Right renal pelvis (tissue), 4 donors: ENCODE results near the gene ATAD2B. TPM values are rescaled to one million over a fixed set of nuclear protein-coding genes. Genes with fewer than 3 reads are reported as not detected.
"Not testable (repeated sequence)": the region's sequence is repeated elsewhere in the genome, so short reads cannot be mapped to it uniquely, and the experiment has no call there.

Source experiments
- DNase-seq, 4 donors: peaks; one replicate each; pipeline ENCODE4 v3.0.0-alpha.2; 2013; ENCODE audit warnings: low read depth in 4 of 4, low spot score in 3 of 4, missing footprints in 1 of 4
- polyA plus RNA-seq, 4 donors: library from polyadenylated mRNA; unstranded; fragments of 120-200 nt; gene quantifications; one replicate each; pipeline ENCODE4 v1.2.1, GENCODE V29; 2013; ENCODE audit not compliant: insufficient read length in 4 of 4

The ATAD2B gene
- polyA plus RNA-seq, 4 donors, result 20.0 to 24.1 (median 20.4) TPM

DNA sequence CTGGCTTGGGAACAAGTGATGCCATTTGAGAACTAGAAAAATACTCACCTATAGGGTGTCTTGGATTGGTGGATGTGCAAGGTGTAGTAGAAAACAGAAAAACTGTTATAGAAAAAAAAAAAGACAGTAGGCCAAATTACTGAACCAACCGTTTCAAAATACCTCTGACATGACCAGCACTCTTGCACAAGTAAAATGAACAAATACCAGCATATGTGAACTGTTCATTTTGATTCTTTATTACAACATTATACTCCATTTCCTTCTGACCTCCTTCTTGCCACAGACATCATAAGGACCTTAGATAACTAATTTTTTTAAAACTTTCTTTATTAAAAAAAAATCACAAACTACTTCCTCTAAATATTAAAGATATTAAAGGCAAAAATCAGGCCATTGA is 125.5 kb downstream of the ATAD2B start:
- no peak for DNase-seq

DNA sequence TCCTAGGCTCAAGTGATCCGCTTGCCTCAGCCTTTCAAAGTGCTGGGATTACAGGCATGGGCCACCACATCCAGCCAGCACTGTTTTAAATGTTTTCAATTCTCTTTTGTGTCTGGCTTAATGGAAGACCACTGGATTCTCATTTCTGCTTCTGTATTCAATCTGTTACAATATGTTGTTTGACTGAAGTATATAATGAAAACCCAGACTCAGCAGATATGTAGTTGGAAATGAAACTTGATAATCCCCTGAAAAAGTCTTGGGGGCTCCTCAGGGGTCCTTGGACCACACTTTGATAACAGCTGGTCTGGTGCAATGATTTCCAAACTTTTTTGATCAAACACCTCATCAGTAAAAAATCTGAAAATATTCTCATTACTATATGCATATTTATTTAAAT is 132.7 kb downstream of the ATAD2B start:
- DNase-seq, result no peak

DNA sequence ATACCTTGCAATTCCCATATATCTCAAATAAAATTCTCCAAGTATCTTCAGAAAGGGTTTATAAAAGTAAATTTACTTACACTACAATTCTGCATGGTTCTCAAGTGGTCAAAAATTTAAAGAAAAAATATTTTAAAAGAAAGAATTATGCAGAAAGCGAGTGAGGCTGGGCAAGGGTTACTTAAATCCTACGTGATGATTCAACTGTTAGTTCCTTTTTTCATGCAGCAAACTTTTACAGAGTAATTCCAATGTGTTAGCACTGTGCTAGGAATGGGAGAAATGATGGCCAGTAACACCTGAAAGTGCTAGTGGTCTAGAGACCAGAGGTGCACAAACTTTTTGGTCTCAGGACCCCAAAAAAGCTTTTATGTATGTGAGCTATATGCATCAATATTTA is 133.4 kb downstream of the ATAD2B start:
- DNase-seq, result no peak

DNA sequence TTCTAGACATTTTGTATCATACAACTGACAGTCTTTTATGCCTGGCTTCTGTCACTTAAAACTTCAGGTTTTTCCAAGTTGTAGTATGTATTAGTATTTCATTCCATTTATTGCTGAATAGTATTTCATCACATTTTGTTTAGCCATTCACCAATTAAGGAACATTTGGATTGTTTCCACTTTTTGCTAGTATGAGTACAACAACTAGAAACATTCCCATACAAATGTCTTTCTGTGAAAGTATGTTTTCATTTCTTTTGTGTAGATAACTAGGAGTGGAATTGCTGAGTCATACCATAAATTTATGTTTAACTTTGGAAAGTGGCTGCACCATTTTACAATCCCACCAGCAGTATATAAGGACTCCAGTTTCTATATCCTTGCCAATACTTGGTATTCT is 135.9 kb downstream of the ATAD2B start:
- DNase-seq, result no peak

DNA sequence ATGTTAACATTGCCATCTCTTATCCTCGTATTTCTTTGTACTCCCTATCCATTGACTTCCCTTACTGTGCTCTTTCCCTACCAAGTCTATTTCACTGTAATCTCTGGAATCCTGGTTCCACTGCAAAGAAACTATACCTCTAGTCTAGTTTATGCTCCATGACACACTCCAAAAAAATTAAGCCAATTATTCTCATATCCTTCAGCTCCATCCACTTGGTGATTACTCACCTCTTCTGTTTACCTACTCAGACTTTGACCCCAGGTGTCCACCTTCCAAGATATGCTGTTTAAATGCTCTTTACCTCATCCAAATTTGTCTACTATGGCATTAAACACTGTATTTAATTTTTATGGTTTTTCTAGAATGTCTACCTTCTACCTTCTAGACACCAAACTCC is 137.9 kb downstream of the ATAD2B start:
- no peak for DNase-seq

DNA sequence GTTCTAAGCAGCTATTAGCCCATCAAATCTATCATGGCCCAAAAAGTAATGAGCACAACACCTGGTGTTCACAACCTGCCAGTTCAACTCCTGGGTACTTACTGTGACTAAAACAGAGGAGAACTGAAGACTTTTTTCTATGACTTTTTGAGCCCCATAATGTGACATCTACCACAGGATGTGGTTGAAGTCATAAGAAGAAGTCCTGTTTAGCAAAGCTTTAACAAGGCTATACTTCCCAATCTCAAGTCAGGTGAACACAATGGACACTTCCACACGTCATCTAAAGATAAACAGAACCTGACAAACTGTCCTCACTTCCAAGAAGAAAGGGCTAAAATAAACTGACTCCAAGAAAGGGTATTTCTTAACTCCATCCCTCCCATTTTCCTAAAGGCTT is 138.8 kb downstream of the ATAD2B start:
- no peak for DNase-seq

DNA sequence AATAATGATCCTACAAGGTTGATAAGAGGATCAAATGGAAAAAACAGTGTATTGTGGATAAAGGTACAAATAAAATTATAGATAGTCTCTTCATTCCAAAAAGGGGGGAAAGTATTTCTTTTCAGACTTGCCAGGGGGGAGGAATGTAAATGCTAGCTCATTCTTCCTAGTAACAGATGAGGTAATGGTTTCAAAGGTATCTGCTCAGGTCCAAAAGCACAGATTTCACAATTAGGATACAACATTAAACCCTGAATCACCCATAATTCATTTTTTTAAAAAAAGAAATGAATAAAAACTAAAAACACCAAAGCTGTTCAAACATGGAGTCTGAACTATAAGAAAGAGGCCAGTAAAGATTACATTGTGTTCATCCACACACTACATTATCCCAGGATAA is 142.0 kb downstream of the ATAD2B start:
- DNase-seq, result no peak

DNA sequence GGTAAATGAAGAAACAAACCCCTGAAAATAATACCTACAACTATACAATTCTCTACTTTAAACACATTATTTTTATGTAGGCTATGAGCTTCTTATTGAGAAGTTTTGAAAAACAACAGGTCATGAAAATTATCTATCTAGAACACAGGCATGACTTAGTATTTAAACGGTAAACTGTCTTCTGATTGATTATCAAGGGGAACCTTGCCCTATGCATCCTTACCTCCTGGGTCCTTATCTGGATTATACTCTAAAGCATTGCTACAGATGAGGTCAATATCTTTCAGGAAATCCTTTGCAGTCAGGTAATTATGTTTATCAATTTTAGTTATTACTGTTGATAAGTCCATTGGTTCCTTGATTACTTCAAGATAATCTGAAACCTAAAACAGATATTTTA is 144.3 kb downstream of the ATAD2B start:
- DNase-seq, result no peak

DNA sequence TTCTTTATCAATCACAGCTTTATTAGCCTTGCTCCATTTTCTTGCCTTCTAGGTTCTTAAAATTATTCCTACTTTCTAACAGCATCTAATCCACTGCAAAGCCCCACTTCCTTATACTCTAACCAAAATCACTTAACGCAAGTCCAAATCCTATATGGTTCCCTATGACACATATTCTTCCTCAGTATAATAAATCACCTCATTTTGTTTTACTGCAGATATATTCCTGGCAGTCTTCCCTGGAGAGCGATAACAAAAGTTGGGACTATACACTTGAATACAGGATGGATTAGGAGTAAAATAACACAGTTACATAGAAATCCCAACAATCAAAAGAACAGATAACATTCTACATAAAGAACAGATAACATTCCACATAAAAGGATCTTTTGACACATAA is 144.8 kb downstream of the ATAD2B start:
- no peak for DNase-seq

DNA sequence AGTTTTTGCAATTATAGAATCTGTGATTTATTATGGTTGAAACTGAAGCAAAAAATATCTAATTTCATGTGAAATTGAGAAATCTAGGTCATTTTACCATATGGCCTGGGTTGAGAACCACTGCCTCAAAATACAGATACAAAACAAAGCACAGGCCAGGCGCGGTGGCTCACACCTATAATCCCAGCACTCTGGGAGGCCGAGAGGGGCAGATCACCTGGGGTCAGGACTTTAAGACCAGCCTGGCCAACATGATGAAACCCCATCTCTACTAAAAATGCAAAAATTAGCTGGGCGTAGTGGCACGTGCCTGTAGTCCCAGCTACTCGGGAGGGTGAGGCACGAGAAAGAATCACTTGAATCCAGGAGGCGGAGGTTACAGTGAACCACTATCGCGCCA is 146.5 kb downstream of the ATAD2B start:
- DNase-seq, result not testable (repeated sequence)

DNA sequence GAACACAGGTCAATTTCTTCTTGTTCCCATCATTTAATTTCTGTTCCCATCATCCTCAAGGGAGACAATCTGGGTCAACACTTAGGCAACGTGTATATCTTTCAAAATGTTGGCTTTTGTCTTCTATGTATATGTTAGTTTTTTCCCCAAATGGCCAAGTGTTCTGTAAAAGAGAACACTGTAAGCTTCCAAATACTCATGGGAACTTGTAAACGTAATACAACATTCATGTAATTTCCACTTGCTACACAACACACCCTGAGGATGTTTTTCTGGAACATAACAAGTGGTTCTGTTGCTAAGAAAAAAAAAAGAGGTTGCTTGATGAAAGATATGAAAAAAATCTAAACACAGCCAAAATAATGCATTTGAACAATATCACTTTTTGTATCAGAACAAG is 149.1 kb downstream of the ATAD2B start:
- DNase-seq, result no peak

DNA sequence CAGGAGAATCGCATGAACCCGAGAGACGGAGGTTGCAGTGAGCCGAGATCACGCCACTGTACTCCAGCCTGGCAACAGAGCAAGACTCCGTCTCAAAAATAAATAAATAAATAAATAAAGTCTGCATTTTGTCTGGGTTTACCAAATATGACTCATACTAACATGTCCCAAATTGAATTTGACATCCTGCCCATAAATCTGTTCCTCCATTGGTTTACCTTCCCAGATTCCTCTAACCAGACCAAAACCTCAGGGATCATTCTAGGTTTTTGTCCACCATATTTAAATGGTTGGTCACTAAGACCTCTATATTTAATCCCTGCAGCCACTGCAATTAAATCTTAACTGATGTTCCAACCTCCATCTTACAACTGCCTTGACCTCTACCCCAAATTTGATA is 150.9 kb downstream of the ATAD2B start:
- no peak for DNase-seq

DNA sequence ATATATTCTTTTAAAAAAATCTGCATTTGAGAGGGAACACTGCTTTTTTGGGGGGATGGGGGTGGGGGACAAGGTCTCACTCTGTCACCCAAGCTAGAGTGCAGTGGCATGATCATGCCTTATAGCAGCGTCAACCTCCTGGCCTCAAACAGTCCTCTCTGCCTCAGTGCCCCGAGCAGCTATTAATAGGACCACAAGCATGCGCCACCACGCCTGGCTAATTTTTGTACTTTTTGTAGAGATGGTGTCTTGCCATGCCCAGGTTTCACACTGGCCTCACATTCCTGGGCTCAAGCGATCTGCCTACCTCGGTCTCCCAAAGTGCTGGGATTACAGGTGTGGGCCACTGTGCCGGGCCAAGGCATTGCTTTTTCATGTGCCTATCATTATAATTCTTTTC is 154.2 kb downstream of the ATAD2B start:
- no peak for DNase-seq

DNA sequence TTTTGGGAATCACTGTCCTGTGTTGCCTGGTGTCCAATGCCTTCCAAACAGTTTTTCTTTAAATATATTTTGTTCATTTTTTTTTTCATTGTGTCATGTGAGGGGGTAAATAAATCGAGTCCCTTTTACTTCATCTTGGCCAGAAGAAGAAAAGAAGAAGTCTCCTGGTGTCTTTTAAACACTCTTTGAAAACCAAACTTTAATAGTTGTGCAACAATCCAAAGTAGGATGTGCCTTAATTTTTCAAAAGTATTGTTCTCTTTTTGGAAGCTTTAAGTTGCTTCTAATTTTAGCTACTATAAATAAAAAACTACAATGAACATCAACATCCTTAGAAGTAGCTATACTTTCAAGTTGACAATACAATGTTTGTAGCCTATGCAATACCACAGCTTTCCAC is 154.9 kb downstream of the ATAD2B start:
- no peak for DNase-seq

DNA sequence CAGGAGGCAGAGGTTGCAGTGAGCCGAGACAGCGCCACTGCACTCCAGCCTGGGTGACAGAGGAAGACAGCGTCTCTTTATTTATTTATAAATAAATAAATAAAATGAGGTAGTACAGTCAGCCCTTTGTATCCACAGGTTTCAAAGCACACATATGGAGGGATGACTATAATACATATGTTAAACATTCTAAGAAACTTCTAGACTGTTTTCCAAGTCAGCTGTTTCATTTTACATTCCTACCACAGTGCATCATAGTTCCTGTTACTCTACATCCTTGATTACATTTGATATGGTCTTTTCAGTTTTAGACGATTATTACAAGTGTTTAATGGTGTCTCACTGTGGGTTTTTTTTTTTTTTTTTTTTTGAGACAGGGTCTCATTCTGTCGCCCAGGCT is 157.6 kb downstream of the ATAD2B start:
- no peak for DNase-seq

DNA sequence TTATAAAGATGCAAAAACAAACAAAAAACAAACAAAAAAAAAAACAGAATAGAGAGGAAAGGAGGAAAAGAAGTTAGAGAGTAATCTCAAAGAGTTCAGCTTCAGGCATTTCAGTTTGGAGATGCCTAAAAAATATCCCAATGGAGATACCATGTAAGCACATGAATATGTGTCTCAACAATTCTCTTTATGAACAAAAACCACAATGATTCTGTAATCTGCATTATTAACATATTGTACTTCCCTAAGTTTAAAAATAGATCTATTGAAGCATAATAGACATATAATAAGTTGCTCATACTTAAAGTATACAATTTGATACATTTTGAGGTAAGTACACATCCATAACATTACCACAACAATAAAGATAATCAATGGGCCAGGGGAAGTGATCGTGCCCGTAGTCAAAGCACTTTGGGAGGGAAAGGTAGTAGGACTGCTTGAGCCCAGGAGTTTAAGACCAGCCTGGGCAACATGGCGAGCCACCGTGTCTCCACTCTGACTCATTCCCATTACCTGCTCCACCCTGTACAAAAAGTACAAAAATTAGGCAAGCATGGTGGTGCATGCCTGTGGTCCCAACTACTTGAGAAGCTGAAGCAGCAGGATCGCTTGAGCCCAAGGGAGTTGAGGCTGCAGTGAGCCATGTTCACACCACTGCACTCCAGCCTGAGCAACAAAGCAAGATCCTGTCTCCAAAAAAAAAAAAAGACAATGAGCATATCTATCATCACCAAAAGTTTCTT is 158.9 kb downstream of the ATAD2B start:
- no peak for DNase-seq

DNA sequence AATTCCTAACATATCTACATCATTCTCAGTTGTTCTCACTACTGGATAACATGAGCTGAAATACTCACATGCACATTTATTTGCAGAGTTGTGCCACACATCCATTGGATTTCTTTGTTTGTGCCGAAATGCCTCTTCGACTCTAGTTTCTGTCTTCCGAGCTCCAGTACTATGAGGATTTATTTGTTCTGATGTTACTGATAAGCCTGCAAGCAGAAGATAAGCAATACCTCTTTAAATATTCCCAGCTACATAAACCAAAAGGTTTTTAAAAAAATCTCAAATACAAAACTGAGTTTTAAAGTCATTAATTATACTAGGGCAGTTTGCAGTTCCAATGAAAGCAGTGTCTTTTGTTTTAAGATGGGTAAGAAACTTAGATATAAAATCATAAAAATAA is 164.8 kb downstream of the ATAD2B start:
- no peak for DNase-seq

DNA sequence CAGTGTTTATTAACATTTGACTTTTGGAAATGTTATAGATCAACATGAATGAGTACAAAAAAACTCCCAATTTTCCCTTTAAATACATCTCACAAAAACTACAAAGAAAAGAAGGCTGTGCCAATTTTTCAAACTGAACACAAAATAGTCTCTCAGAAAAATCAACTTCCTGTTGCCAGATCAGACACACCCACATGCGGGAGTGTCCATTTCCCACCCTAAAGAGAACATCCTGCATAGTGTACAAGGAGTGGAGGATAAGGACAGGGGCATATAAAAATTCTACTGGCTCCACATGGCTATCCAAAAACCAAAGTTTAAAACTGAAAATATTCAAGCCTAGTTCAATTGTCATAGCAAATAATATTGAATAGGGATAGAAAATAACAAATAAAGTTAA is 165.3 kb downstream of the ATAD2B start:
- DNase-seq, result no peak

DNA sequence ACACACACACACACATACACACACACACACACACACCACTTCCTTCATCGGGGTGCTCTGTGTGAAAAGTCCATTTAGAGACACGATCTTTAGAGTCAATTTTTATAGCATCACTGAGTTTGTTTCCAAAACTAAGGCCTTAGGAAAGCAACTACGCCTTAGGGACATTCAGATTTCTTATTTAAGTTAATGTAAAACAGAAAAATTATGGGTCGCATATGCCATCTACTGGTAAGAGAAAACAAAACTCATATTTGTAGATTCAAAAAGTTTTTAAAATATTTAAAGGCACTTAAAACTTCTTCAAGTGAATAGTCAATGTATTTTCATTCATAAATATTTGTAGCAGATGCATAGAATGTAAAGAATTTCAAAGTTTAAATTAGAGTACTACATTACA is 166.2 kb downstream of the ATAD2B start:
- peak; percentile 13 to 34 (median 30) for DNase-seq

DNA sequence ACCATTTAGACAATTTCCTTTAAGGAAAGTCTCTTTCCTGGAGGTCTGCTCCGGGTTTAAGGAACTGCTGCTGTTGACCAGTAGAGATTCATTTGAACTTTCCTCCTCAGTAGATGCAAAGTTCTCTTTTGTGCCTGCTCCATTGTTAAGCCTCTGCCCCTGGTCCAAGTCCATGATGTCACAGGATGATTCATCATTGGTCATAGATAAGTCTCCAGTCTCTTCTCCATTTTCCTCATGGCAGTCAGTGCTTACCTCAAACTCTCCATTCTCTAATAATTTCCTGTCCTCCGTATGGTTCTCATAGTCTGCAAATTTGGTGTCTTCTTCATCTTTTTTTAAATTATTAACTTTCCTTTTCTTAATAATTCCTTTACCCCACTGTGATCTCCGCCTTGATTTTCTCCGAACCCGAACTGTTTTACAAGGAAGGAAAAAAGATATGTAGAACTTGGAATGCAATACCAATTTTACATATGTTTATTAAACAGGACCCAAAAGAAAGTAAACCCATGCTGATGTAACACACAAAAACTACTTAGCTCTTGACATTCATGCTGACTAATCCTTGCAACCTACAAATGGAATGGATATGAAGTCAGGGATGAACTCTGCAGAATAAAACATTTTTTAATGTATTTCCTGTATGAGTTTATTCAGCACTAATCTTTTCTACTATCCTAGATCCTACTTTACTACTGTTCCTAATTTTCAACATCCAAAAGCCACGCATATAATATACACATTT is 169.1 kb downstream of the ATAD2B start:
- DNase-seq, result no peak

DNA sequence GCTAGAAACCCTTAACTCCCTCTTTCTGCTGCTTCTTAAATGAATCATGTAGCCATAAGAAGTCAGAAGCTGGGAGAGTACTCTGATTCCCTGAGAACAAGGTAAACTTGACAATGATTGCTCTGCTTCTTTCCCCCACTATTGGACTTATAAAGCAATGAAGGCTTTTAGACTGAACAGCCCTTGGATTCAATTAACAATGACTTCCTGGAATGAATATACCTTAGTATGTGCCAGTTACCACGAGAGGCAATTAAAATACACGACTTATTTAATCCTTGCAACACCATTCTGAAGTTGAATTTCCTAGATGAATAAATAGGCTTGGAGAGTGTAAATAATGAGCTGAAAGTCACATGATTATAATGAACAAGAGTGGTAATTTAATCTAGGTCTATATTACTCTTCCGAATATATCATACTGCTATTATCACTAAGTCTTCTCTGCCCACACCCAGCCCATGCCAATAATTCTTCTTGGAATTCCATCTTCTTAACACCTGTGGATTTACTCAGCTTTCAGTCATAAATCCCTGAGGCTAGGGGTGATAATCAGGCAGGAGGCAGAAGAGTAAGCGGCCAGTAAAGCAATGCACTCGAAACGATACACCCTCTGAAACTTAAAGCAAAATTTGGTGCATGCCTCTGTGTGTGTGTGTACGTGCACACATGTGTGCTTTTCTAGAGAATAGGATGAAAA is 170.2 kb downstream of the ATAD2B start:
- no peak for DNase-seq

DNA sequence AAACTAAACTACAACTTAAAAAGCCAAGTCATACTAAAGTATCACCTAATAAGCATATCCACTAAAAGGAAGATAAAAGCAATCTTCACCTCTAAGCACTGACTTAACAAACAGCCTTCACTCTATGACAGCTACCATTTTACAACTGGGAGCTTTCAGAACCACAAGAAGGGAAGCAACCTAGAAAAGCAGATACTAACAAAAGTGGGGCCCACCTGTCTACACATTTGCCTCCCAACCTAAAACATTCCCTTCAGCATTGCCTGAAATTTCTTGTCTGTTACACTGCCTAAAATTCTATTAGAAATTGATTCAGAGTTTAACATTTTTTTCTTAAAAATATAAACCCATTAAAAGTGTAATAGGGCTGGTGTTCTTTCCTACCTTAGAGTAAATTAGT is 172.0 kb downstream of the ATAD2B start:
- DNase-seq, result no peak
